HAP-1 (cell line): ENCODE results near the gene DGLUCY.
"Not testable (repeated sequence)": the region's sequence is repeated elsewhere in the genome, so short reads cannot be mapped to it uniquely, and the experiment has no call there.

Experiments used
- DNase-seq, 2 experiments: peaks; one replicate each; pipeline ENCODE4 v3.0.0-alpha.2; 2016 to 2020; ENCODE audit warnings: low spot score in 2 of 2
- H3K27me3 ChIP-seq: fragments of 250-450 bp; sonication (Bioruptor Pico); 2 replicates; pipeline ENCODE4 v1.5.1; 2020; ENCODE audit warnings: low read depth, mild to moderate bottlenecking, moderate library complexity
- H3K36me3 ChIP-seq: fragments of 250-450 bp; sonication (Bioruptor Pico); replicated peaks from 2 replicates; pipeline ENCODE4 v1.5.1; 2020; ENCODE audit warnings: mild to moderate bottlenecking
- H3K4me1 ChIP-seq: fragments of 250-450 bp; sonication (Bioruptor Pico); 2 replicates; pipeline ENCODE4 v1.5.1; 2020; ENCODE audit warnings: mild to moderate bottlenecking
- H3K4me3 ChIP-seq: fragments of 250-450 bp; sonication (Bioruptor Pico); 2 replicates; pipeline ENCODE4 v1.5.1; 2020; ENCODE audit warnings: mild to moderate bottlenecking, moderate library complexity
- H3K9me3 ChIP-seq: fragments of 250-450 bp; sonication (Bioruptor Pico); 2 replicates; pipeline ENCODE4 v1.5.1; 2020; ENCODE audit warnings: mild to moderate bottlenecking, moderate library complexity
- in situ Hi-C: fragments of 300-500 bp; cut with MboI; formaldehyde crosslinking; loops from 3 replicates; pipeline ENCODE4 v1.14.3; 2020; ENCODE audit warnings: low sequenced_read_pairs, inconsistent platforms, mixed read lengths

The DGLUCY gene

GRCh38 chr14:91113829-91114078, at the start of gene DGLUCY:
Gene DGLUCY (plus strand): TSS chr14:91114073. CDS start chr14:91160295, 46,222 bp downstream.
- Histone ChIP-seq H3K36me3 (peaks cover 7% of the 10 kb centered on the region; the same call in 1 of the 2 replicates), H3K27me3 (no peaks in the 10 kb centered on the region), H3K4me3 (peak within 1 kb of the TSS; percentile 32), H3K9me3 (no peaks in the 10 kb centered on the region; the same call in 1 of the 2 replicates), H3K4me1 (peaks cover 54% of the 10 kb centered on the region)
- in situ Hi-C loops = no loop called here
- no peak for DNase-seq

GRCh38 chr14:91065266-91065665, 48.6 kb upstream of the DGLUCY start:
- in situ Hi-C loops = no loop called here
- Histone ChIP-seq H3K27me3 (no peaks in the 10 kb centered on the region), H3K36me3 (no peaks in the 10 kb centered on the region), H3K9me3 (no peaks in the 10 kb centered on the region), H3K4me3 (no peak overlapping the region), H3K4me1 (peaks cover 3% of the 10 kb centered on the region; the same call in 1 of the 2 replicates)
- no peak for DNase-seq

GRCh38 chr14:91067186-91067585, 46.7 kb upstream of the DGLUCY start:
- Histone ChIP-seq H3K4me1 (no peaks in the 10 kb centered on the region), H3K4me3 (no peak overlapping the region), H3K36me3 (no peaks in the 10 kb centered on the region), H3K27me3 (no peaks in the 10 kb centered on the region), H3K9me3 (no peaks in the 10 kb centered on the region)
- in situ Hi-C loops = no loop called here
- no peak for DNase-seq

- in situ Hi-C loops = no loop called here
- no peak for DNase-seq
Observed at GRCh38 chr14:91068642-91069041, 45.2 kb upstream of the DGLUCY start.

GRCh38 chr14:91070572-91070971, 43.3 kb upstream of the DGLUCY start:
- no peaks in the 10 kb centered on the region for H3K4me1 ChIP-seq
- no peaks in the 10 kb centered on the region for H3K36me3 ChIP-seq
- in situ Hi-C loops = no loop called here
- no peaks in the 10 kb centered on the region for H3K9me3 ChIP-seq
- H3K27me3 ChIP-seq = no peaks in the 10 kb centered on the region
- H3K4me3 ChIP-seq = no peak overlapping the region
- DNase-seq = no peak

More at GRCh38 chr14:91068642-91069041, 45.2 kb upstream of the DGLUCY start:
- no peak overlapping the region for H3K4me3 ChIP-seq
- no peaks in the 10 kb centered on the region for H3K27me3 ChIP-seq
- H3K36me3 ChIP-seq = no peaks in the 10 kb centered on the region
- H3K4me1 ChIP-seq = no peaks in the 10 kb centered on the region
- no peaks in the 10 kb centered on the region for H3K9me3 ChIP-seq

- Histone ChIP-seq H3K9me3 (no peaks in the 10 kb centered on the region), H3K27me3 (no peaks in the 10 kb centered on the region), H3K4me1 (no peaks in the 10 kb centered on the region), H3K4me3 (no peak overlapping the region), H3K36me3 (no peaks in the 10 kb centered on the region)
- DNase-seq = no peak
- in situ Hi-C loops = no loop called here
Observed at GRCh38 chr14:91075553-91075952, 38.3 kb upstream of the DGLUCY start.

- Histone ChIP-seq H3K27me3 (no peaks in the 10 kb centered on the region), H3K4me1 (no peaks in the 10 kb centered on the region), H3K36me3 (no peaks in the 10 kb centered on the region), H3K9me3 (no peaks in the 10 kb centered on the region), H3K4me3 (no peak overlapping the region)
- no peak for DNase-seq
- in situ Hi-C loops = no loop called here
Observed at GRCh38 chr14:91078095-91078737, 35.7 kb upstream of the DGLUCY start.

GRCh38 chr14:91080071-91080470, 33.8 kb upstream of the DGLUCY start:
- Histone ChIP-seq H3K9me3 (no peaks in the 10 kb centered on the region), H3K4me1 (no peaks in the 10 kb centered on the region)
- in situ Hi-C loops = no loop called here

GRCh38 chr14:91082282-91082681, 31.6 kb upstream of the DGLUCY start:
- Histone ChIP-seq H3K36me3 (no peaks in the 10 kb centered on the region), H3K9me3 (no peaks in the 10 kb centered on the region), H3K27me3 (0 out of 2 replicates have a peak, but pooled peaks cover 2% of the 10 kb centered on the region), H3K4me3 (no peak overlapping the region), H3K4me1 (no peaks in the 10 kb centered on the region)
- no peak for DNase-seq
- in situ Hi-C loops = no loop called here

More at GRCh38 chr14:91080071-91080470, 33.8 kb upstream of the DGLUCY start:
- Histone ChIP-seq H3K36me3 (no peaks in the 10 kb centered on the region), H3K4me3 (no peak overlapping the region), H3K27me3 (no peaks in the 10 kb centered on the region)
- no peak for DNase-seq

- H3K4me1 ChIP-seq = no peaks in the 10 kb centered on the region
- in situ Hi-C loops = no loop called here
- DNase-seq = no peak
- 0 out of 2 replicates have a peak, but pooled peaks cover 2% of the 10 kb centered on the region for H3K27me3 ChIP-seq
- no peaks in the 10 kb centered on the region for H3K9me3 ChIP-seq
- no peaks in the 10 kb centered on the region for H3K36me3 ChIP-seq
- no peak overlapping the region for H3K4me3 ChIP-seq
Observed at GRCh38 chr14:91084516-91084915, 29.4 kb upstream of the DGLUCY start.

GRCh38 chr14:91087470-91087869, 26.4 kb upstream of the DGLUCY start:
- H3K27me3 ChIP-seq, H3K4me3 ChIP-seq, DNase-seq, H3K4me1 ChIP-seq, H3K36me3 ChIP-seq, in situ Hi-C loops, H3K9me3 ChIP-seq: not testable (repeated sequence)

- Histone ChIP-seq H3K27me3 (peaks cover 2% of the 10 kb centered on the region; the same call in 1 of the 2 replicates), H3K4me3 (no peak overlapping the region), H3K4me1 (no peaks in the 10 kb centered on the region), H3K36me3 (no peaks in the 10 kb centered on the region), H3K9me3 (no peaks in the 10 kb centered on the region)
- in situ Hi-C loops = no loop called here
- DNase-seq = no peak
Observed at GRCh38 chr14:91088585-91089235, 25.2 kb upstream of the DGLUCY start.

GRCh38 chr14:91089958-91090535, 23.8 kb upstream of the DGLUCY start:
- Histone ChIP-seq H3K4me1 (no peaks in the 10 kb centered on the region), H3K36me3 (no peaks in the 10 kb centered on the region), H3K9me3 (no peaks in the 10 kb centered on the region), H3K4me3 (no peak overlapping the region), H3K27me3 (peaks cover 2% of the 10 kb centered on the region; the same call in 1 of the 2 replicates)
- in situ Hi-C loops = no loop called here
- no peak for DNase-seq

- Histone ChIP-seq H3K9me3 (no peaks in the 10 kb centered on the region), H3K4me1 (no peaks in the 10 kb centered on the region), H3K36me3 (no peaks in the 10 kb centered on the region), H3K4me3 (no peak overlapping the region), H3K27me3 (peaks cover 2% of the 10 kb centered on the region; the same call in 1 of the 2 replicates)
- in situ Hi-C loops = no loop called here
- no peak for DNase-seq
Observed at GRCh38 chr14:91090743-91091142, 23.1 kb upstream of the DGLUCY start.
